Measurements from ENCODE around the gene PTTG2. TPM values are rescaled to one million over a fixed set of nuclear protein-coding genes. Genes with fewer than 3 reads are reported as not detected.

The PTTG2 gene
- total RNA-seq, 1 donor from 2014 or later = 2.5 TPM

DNA sequence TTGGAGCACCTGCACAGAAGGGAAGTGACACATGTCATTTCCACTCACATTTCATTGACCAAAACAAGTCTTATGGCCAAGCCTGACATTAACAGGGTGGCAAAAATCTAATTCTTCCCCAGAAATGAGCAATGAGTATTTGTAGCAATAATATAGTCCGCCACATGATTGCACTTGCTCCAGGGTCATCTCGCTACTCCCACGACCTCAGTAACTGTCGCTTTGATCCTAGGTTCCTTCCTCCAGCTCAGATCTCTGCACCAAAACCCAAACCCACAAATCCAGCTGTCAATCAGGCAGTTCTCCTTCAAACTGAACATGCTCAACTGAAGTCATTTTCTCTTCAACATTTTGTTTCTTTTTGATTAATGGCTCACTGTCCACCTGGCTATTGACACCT lies 25.2 kb upstream of the PTTG2 start:
- Histone ChIP-seq H3K36me3 (no peaks in the 10 kb centered on the region), H3K27ac (no peak overlapping the region), H3K27me3 (no peaks in the 10 kb centered on the region), H3K4me3 (no peak overlapping the region), H3K4me1 (no peaks in the 10 kb centered on the region), H3K9me3 (no peaks in the 10 kb centered on the region)
- no peak for DNase-seq (ENCODE audit: extremely low spot score in 2 of 2)
- intact Hi-C loops (cut with DNase I) = no loop called here
- no peak for TF ChIP-seq POLR2AphosphoS5 (IDR thresholded peaks at IDR 0.05; ENCODE audit: insufficient read depth in 1 of 2, low read depth in 1 of 2)
- TF ChIP-seq POLR2A (IDR thresholded peaks at IDR 0.05) = no peak
- TF ChIP-seq, protein P1, sequence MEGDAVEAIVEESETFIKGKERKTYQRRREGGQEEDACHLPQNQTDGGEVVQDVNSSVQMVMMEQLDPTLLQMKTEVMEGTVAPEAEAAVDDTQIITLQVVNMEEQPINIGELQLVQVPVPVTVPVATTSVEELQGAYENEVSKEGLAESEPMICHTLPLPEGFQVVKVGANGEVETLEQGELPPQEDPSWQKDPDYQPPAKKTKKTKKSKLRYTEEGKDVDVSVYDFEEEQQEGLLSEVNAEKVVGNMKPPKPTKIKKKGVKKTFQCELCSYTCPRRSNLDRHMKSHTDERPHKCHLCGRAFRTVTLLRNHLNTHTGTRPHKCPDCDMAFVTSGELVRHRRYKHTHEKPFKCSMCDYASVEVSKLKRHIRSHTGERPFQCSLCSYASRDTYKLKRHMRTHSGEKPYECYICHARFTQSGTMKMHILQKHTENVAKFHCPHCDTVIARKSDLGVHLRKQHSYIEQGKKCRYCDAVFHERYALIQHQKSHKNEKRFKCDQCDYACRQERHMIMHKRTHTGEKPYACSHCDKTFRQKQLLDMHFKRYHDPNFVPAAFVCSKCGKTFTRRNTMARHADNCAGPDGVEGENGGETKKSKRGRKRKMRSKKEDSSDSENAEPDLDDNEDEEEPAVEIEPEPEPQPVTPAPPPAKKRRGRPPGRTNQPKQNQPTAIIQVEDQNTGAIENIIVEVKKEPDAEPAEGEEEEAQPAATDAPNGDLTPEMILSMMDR (IDR thresholded peaks at IDR 0.05) = no peak

DNA sequence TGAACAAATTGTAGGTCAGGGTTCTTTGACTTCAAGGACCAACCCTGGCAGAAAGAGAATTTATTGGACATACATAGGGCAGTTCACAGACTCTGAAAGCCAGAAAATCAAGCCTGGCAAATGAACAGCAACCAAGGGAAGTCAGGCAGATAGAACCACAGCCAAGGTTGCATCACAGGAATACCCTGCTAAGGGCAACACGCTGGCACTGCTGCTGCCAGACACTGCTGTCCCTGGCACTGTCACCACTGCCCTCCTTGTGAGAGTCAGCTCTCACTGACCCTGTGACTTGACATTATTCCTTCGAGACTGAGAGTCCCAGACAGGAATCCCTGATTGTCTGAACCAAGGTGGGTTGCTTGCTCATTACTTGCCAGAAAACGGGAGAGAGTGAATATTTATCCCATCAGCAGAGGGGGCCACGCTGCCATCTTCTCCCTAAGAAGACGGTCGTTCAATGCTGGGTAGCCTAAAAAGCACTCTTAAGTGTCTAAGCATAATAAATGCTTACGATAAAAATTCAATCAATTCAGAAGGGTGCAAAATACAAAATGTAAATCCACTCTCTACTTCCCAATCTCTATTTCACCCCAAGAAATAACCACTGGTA lies 23.2 kb upstream of the PTTG2 start:
- Histone ChIP-seq H3K27ac (no peak overlapping the region), H3K9me3 (no peaks in the 10 kb centered on the region), H3K4me1 (no peaks in the 10 kb centered on the region), H3K27me3 (no peaks in the 10 kb centered on the region), H3K4me3 (no peak overlapping the region), H3K36me3 (no peaks in the 10 kb centered on the region)
- intact Hi-C loops (cut with DNase I) = no loop called here
- no peak for DNase-seq (ENCODE audit: extremely low spot score in 2 of 2)
- TF ChIP-seq, protein P1 (IDR thresholded peaks at IDR 0.05) = no peak
- TF ChIP-seq POLR2AphosphoS5 (IDR thresholded peaks at IDR 0.05; ENCODE audit: insufficient read depth in 1 of 2, low read depth in 1 of 2) (no peak), POLR2A (IDR thresholded peaks at IDR 0.05) (no peak)

DNA sequence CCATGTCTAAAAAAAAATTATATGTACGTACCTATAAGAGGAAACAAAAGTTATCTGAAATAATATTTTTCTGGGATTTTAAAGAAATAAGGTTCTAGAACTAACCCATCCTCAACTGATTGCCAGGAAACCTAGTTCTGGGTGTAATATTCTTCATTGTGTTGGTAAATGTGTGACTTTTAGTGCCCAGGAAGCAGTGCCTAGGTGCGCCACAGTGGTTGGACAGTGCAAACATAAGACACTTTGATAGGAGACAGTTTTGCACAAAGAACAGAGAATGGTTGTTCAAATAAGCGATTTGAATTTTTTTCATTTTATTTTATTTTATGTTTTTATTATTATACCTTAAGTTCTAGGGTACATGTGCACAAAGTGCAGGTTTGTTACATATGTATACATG lies 22.0 kb upstream of the PTTG2 start:
- intact Hi-C loops (cut with DNase I) = no loop called here
- H3K36me3 ChIP-seq = no peaks in the 10 kb centered on the region
- H3K27me3 ChIP-seq = no peaks in the 10 kb centered on the region
- H3K4me1 ChIP-seq = no peaks in the 10 kb centered on the region
- no peak overlapping the region for H3K4me3 ChIP-seq
- no peak for TF ChIP-seq POLR2A (IDR thresholded peaks at IDR 0.05)
- TF ChIP-seq POLR2AphosphoS5 (IDR thresholded peaks at IDR 0.05; ENCODE audit: insufficient read depth in 1 of 2, low read depth in 1 of 2) = no peak
- TF ChIP-seq, protein P1 (IDR thresholded peaks at IDR 0.05) = no peak
- no peak for DNase-seq (ENCODE audit: extremely low spot score in 2 of 2)
- H3K9me3 ChIP-seq = no peaks in the 10 kb centered on the region
- no peak overlapping the region for H3K27ac ChIP-seq

DNA sequence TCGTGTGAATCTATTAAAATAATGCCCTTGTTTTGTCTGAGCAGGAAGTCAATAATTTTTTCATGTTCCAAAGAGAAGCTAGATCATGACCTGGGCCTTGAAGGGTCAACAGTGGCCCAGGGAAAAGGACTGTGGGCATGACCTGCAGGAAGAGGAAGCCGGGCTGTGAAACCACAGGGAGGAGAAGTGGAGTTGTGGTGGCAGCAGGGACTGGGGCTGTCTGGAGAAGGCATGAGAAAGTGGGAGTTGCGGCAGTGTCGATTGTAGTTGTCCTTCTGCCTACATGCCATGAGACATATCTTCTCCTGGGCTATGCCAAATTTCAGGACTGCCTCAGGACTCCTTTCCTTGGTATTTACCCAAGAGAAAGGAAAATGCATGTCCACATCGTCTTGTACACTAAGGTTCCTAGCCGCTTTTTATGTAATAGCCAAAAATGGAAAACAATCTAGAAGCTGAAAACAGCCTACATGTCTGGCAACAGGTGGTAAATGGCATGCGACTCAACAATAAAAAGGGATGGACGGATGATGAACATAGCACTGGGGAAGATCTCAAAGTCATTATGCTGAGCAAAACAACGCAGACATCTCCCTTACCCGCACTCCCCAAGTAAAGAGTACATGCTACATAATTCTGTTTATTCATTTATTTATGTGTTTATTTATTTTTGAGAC lies 13.6 kb upstream of the PTTG2 start:
- intact Hi-C loops (cut with DNase I) = no loop called here
- TF ChIP-seq POLR2AphosphoS5 (IDR thresholded peaks at IDR 0.05; ENCODE audit: insufficient read depth in 1 of 2, low read depth in 1 of 2) = no peak
- TF ChIP-seq, protein P1 (IDR thresholded peaks at IDR 0.05) = no peak

DNA sequence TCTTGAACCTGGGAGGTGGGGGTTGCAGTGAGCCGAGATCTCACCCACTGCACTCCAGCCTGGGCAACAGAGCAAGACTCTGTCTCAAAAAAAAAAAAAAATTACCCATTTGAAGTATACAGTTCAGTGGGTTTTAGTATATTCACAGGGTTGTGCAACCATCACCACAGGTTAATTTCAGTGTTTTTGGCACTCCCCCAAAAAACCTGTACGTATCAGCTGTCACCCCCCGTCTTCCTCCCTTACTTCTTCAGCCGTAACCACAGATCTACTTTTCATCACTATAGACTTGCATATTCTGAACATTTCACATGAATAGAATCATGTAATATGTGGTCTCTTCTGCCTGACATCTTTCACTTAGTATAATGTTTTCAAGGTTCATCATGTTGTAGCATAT lies 11.7 kb upstream of the PTTG2 start:
- no peak overlapping the region for H3K27ac ChIP-seq
- H3K27me3 ChIP-seq = no peaks in the 10 kb centered on the region
- H3K4me1 ChIP-seq = no peaks in the 10 kb centered on the region
- peak in 1 of 2 donors; percentile 3 for DNase-seq (ENCODE audit: extremely low spot score in 2 of 2)
- intact Hi-C loops (cut with DNase I) = no loop called here
- no peaks in the 10 kb centered on the region for H3K9me3 ChIP-seq
- no peaks in the 10 kb centered on the region for H3K36me3 ChIP-seq
- TF ChIP-seq, protein P1 (IDR thresholded peaks at IDR 0.05) = no peak
- no peak for TF ChIP-seq POLR2A (IDR thresholded peaks at IDR 0.05)
- TF ChIP-seq POLR2AphosphoS5 (IDR thresholded peaks at IDR 0.05; ENCODE audit: insufficient read depth in 1 of 2, low read depth in 1 of 2) = no peak
- no peak overlapping the region for H3K4me3 ChIP-seq

More for the DNA sequence above, 13.6 kb upstream of the PTTG2 start:
- Histone ChIP-seq H3K4me3 (no peak overlapping the region), H3K9me3 (no peaks in the 10 kb centered on the region), H3K4me1 (no peaks in the 10 kb centered on the region), H3K36me3 (no peaks in the 10 kb centered on the region), H3K27me3 (no peaks in the 10 kb centered on the region), H3K27ac (no peak overlapping the region)
- DNase-seq (ENCODE audit: extremely low spot score in 2 of 2) = no peak
